ENCODE measurements around the gene GHDC. TPM values are rescaled to one million over a fixed set of nuclear protein-coding genes. Genes with fewer than 3 reads are reported as not detected.

The GHDC gene
- total RNA-seq, 4 donors from 2014 or later = 28.8 to 41.3 (median 35.5) TPM

DNA sequence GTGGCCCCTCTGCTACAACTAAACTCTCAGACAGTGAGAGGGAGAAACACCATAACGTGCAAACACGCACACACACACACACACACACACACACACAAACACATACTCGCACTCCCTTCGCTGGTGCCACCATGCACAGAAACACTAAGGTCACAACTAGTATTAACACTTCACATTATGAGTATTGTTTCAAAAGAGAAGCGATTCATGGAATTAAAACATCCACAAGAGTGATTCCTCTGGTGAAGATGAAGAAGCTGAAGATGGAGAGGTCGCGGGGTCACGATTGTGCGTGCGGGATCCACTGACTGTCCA is 7.1 kb upstream of the GHDC start:
- DNase-seq (ENCODE audit: low spot score) (no peak), ATAC-seq (ENCODE audit: low FRiP score) (no peak)
- TF ChIP-seq, protein P1, sequence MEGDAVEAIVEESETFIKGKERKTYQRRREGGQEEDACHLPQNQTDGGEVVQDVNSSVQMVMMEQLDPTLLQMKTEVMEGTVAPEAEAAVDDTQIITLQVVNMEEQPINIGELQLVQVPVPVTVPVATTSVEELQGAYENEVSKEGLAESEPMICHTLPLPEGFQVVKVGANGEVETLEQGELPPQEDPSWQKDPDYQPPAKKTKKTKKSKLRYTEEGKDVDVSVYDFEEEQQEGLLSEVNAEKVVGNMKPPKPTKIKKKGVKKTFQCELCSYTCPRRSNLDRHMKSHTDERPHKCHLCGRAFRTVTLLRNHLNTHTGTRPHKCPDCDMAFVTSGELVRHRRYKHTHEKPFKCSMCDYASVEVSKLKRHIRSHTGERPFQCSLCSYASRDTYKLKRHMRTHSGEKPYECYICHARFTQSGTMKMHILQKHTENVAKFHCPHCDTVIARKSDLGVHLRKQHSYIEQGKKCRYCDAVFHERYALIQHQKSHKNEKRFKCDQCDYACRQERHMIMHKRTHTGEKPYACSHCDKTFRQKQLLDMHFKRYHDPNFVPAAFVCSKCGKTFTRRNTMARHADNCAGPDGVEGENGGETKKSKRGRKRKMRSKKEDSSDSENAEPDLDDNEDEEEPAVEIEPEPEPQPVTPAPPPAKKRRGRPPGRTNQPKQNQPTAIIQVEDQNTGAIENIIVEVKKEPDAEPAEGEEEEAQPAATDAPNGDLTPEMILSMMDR (IDR thresholded peaks at IDR 0.05) = no peak

DNA sequence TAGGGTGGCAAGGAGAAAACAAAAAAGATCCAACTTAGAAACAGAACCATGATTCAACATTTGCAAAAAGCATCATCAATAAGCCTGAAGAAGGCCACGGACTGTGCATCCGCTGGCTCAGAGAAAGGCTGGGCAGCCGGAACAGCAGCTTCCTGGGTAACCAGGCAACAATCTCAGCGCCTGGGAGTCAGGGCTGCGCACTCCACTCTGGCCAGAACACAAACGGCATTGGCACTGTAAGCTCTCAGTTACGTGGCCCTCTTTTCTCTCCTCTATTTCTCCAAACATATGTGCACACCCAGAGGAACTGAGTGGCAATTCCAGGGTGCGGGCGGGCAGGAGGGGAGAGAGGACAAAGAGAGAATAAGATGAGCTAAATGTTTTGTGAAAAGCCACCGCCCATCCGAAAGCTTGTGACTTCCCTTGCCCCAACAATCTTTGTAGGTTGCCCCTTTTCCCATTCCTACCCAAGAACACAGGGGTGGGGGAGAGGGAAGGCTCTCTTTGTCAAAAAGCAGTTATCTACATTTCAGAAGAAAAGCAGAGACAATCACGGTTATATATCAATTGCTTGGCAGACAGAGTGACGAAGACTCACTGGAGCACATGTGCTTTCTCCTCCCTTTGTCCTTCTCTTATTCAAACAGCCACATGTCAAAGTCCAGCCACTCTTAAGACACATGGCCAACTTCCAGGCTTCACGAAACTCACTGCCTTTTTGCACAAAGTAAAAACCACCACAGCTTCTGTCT is 6.6 kb upstream of the GHDC start:
- DNase-seq (ENCODE audit: low spot score) (no peak), ATAC-seq (ENCODE audit: low FRiP score) (no peak)
- TF ChIP-seq, protein P1 (IDR thresholded peaks at IDR 0.05) = no peak

DNA sequence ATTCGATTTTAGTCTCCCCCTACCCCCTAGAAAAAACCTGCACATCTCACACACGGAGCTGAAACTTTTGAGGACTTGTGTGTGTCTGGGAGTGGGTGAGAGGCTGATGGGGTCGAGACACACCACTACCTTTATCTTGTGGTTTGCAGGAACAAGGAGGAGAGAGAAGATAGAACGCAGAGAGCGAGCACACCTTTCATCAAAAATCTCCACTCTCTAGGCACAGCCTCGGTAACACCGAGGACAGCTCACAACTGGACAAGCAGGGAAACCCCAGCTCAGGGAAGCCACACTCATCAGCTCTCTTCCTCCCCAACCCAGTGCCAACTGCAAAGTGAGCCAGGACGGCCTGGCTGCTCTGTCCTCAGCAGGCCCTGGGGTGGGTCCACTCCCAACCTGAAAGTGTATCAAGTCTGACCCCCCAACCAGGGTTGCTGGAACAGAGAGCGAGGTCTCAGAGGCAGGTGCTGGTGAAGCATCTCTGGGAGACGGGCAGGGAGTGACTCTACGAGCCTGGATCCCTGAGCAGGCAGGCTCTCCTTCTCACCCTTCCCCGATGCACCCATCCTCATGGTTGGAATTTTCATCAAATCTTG is 5.2 kb upstream of the GHDC start:
- ATAC-seq (ENCODE audit: low FRiP score) (no peak), DNase-seq (ENCODE audit: low spot score) (no peak)
- TF ChIP-seq, protein P1 (IDR thresholded peaks at IDR 0.05) = no peak

DNA sequence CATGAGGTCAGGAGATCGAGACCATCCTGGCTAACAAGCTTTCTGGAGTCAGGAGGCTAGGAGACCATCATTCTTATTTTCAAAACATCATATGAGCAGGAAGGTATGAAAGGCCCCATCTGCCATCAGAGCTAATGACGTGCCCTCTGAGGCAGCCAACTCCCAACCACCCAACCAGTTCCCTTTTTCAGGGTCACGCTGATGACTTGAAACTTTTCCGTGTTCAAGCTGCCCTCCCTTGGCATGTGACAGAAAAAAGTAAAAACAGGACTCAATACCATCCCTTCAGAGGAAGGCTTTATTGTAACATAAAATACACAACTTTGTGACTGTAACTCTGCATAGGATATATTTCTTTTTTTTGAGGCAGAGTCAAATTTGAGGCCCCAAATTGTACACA is 4.6 kb upstream of the GHDC start:
- no peak for ATAC-seq (ENCODE audit: low FRiP score)
- no peak for DNase-seq (ENCODE audit: low spot score)
- TF ChIP-seq, protein P1 (IDR thresholded peaks at IDR 0.05) = no peak

DNA sequence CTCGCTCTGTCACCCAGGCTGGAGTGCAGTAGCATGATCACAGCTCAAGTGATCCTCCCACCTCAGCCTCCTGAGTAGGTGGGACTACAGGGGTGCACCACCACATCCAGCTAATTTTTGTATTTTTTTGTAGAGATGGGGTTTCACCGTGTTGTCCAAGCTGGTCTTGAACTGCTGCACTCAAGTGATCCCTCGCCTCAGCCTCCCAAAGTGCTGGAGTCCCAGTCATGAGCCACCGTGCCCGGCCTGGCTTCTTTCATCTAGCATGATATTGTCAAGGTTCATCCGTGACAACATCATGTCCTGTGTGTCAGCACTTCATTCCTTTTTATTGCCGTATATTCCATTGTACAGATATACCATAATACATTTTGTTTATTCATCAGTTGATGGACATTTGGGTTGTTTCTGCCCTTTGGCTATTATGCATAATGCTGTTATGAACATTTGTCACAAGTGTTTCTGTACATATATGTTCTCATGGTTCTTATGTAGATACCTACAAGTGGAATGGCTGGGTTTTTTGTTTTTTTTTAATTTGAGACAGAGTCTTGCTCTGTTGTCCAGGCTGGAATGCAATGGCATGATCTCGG is 3.4 kb upstream of the GHDC start:
- DNase-seq (ENCODE audit: low spot score) (no peak), ATAC-seq (ENCODE audit: low FRiP score) (no peak)
- TF ChIP-seq, protein P1 (IDR thresholded peaks at IDR 0.05) = no peak

DNA sequence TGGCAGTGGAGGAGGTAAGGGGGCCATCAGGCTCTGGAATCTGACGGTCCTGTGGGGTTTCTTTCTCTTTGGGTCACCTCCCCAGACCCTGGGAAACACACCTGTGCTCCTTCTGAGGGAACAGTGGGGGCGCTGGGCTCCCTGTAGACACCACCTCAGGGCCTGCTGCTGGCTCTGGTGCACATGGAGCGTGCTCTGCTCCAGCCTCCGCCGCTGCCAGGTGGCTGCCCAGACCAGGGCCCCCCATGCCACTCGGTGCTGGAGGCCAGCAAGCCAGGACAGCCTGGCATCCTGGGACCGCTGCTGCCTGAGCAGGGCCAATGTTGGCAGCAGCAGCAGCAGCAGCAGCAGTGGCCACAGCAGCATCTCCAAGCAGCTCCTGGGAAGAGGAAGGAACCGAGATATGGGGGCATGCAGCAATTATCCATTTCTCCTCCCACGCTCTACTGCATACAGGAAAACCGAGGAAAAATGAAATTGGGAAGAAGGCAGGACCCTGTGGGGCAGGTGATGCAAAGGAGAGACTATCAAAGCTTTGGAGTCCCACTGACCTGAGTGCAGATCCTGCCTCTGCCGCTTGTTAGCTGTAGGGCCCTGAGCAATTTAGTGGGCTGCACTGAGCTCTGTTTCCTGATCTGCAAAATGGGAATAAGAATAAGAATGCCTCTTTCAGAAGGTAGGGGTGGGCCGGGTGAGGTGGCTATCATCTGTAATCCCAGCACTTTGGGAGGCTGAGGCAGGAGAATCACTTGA is 902 bp downstream of the GHDC start:
- TF ChIP-seq, protein P1 (IDR thresholded peaks at IDR 0.05) = no peak
- ATAC-seq (ENCODE audit: low FRiP score) (no peak), DNase-seq (ENCODE audit: low spot score) (no peak)

All from omental fat pad (tissue), 4 donors.